SK-N-MC (cell line): ENCODE measurements around the gene GPRC5C.

ENCODE experiments used
- DNase-seq: peaks from one replicate; pipeline ENCODE4 v3.0.0-alpha.2; 2011; ENCODE audit warnings: low read depth, low spot score
- H3K27ac ChIP-seq: fragments of 200-600 bp; sonication (generic); 2 replicates; pipeline ENCODE4 v1.5.1; 2016; ENCODE audit warnings: mixed run types
- H3K36me3 ChIP-seq: fragments of 200-600 bp; sonication (generic); 2 replicates; pipeline ENCODE4 v1.6.1; 2017; ENCODE audit warnings: antibody characterized with exemption, low read length, mixed read lengths; ENCODE audit not compliant: insufficient read depth
- H3K4me3 ChIP-seq: fragments of 200-600 bp; sonication (generic); 2 replicates; pipeline ENCODE4 v1.5.1; 2016
- H3K9ac ChIP-seq: fragments of 200-600 bp; sonication (generic); 2 replicates; pipeline ENCODE4 v1.8.0; 2017; ENCODE audit warnings: mixed run types, mixed read lengths; ENCODE audit not compliant: insufficient read length
- H3K9me3 ChIP-seq: fragments of 200-600 bp; sonication (generic); 2 replicates; pipeline ENCODE4 v1.6.1; 2017; ENCODE audit warnings: low read depth, mild to moderate bottlenecking, antibody characterized with exemption, low read length, moderate library complexity, mixed read lengths
- EZH2 ChIP-seq: fragments of 200-600 bp; sonication (generic); IDR thresholded peaks from one replicate; pipeline ENCODE4 v1.6.1; 2017; ENCODE audit warnings: antibody characterized with exemption
- FOXP2 ChIP-seq: optimal IDR thresholded peaks from 2 replicates; pipeline ENCODE3; 2011; ENCODE audit warnings: mild to moderate bottlenecking, moderate library complexity; ENCODE audit not compliant: insufficient read depth; ENCODE audit errors: extremely low read length, control extremely low read depth
- POLR2AphosphoS5 ChIP-seq: IDR thresholded peaks from 2 replicates; pipeline ENCODE4 v1.6.1; 2012; ENCODE audit warnings: mild to moderate bottlenecking, low read depth, low read length, borderline replicate concordance

GPRC5C gene, protein sequence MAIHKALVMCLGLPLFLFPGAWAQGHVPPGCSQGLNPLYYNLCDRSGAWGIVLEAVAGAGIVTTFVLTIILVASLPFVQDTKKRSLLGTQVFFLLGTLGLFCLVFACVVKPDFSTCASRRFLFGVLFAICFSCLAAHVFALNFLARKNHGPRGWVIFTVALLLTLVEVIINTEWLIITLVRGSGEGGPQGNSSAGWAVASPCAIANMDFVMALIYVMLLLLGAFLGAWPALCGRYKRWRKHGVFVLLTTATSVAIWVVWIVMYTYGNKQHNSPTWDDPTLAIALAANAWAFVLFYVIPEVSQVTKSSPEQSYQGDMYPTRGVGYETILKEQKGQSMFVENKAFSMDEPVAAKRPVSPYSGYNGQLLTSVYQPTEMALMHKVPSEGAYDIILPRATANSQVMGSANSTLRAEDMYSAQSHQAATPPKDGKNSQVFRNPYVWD

DNA sequence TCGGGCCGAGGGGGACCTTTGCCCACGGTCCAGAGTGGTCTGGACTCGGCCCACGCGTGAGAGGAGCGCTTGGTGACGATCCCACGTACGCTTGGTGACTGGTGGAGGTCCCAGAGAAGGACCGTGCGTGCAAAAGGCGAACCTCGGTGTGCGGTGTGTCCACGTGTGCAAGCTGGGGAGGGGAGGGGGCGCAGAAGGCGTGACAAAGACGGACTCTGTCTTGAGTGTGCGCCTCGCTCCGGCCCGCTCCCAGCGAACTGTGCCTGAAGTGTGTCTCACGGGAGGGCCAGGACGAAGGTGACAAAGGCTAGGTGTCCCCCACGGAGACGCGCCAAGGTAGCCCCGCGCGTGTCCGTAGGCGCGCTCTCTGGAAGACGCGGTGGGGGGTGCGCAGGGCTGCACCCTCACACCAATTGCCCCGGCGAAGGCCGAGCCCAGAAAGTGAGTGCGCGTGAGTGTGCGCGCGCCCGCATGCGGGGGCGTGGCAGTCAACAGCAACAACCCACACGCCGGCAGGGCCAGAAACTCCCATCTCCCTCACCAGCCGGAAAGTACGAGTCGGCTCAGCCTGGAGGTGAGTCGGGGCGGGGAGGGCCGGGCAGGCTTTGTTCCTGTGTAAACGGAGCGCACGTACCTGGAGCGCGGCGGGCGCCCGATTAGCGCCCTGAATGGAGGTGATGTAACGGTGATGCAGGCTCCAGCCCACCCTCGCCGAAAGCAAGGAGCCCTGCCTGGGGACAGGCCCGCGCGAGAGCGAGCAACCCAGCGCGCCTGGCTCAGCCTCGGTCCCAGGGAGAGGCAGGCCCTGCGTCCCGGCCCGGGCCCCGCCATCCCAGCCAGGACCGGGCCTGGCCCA, at the start of gene GPRC5C:
Gene GPRC5C, plus strand, starts transcription at position 521 of the 856 bp plus-strand sequence. CDS start 7,689 bp downstream, outside the sequence.
- TF ChIP-seq POLR2AphosphoS5 (no peak), EZH2 (no peak), FOXP2 (no peak)
- no peaks in the 10 kb centered on the region for H3K36me3 ChIP-seq
- no peak for DNase-seq
- no peak within 1 kb of the TSS for H3K27ac ChIP-seq
- no peaks in the 10 kb centered on the region for H3K9me3 ChIP-seq
- H3K4me3 ChIP-seq: peak within 1 kb of the TSS; percentile 78
- no peak within 1 kb of the TSS for H3K9ac ChIP-seq

DNA sequence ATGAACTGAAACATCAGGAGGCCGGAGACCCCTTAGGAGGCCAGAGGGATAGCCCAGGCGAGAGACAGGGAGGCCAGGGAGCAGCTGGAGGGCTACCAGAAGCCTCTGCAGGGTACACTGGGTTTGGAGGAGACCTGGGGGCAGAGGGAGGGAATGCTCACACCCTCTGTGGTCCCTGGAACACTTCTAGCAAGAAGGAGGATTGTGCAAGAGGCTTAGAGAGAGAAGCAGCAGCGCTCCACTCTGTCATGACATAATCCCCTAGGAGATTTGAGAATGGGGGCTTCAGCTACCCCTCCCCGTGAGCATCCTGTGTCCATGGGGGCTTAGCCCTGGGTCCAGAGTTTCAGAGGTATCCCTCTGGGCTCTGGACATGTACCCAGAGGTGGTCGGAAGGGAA, 48.7 kb upstream of the GPRC5C start:
- Histone ChIP-seq H3K4me3 (no peak overlapping the region), H3K27ac (no peak overlapping the region), H3K9me3 (no peaks in the 10 kb centered on the region), H3K36me3 (no peaks in the 10 kb centered on the region), H3K9ac (no peak overlapping the region)
- TF ChIP-seq FOXP2 (no peak), EZH2 (no peak), POLR2AphosphoS5 (no peak)
- DNase-seq: no peak

DNA sequence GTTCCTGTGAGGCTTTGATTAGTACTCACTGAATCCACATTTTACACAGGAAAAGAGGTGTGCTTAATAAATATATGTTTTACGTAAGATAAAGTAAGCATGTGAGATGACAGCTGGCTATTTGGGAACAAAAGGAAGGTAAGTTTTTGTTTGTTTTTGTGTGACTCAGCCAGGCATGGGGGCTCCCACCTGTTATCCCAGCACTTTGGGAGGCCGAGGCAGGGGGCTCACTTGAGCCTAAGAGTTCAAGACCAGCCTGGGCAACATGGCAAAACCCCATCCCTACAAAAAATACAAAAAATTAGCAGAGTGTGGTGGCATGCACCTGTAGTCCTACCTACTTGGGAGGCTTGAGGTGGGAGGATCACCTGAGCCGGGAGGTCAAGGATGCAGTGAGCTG, 46.7 kb upstream of the GPRC5C start:
- Histone ChIP-seq H3K9me3 (no peaks in the 10 kb centered on the region), H3K9ac (no peak overlapping the region), H3K27ac (no peak overlapping the region), H3K36me3 (no peaks in the 10 kb centered on the region), H3K4me3 (no peak overlapping the region)
- DNase-seq: no peak
- no peak for TF ChIP-seq POLR2AphosphoS5
- TF ChIP-seq EZH2: no peak
- no peak for TF ChIP-seq FOXP2

DNA sequence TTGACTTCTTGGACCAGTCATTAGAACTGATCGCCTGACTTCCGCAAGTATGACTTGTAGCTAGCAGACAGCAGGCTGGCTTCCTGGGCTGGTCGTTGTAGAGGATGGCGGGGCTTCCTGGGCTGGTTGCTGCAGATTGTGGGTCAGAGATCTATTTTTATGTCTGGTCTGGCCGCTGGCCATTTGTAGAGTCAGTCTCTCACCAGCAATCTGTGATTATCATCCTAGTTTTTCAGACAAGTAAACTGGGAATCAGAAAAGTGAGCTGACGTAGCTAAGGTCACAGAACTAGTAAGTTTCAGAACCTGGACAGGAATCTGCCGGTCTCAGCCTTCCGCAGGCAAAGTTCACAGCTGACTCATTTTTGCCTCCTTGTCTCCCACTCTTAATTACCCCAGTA, 45.5 kb upstream of the GPRC5C start:
- H3K36me3 ChIP-seq: no peaks in the 10 kb centered on the region
- H3K9ac ChIP-seq: no peak overlapping the region
- H3K4me3 ChIP-seq: no peak overlapping the region
- DNase-seq: no peak
- no peak overlapping the region for H3K27ac ChIP-seq
- TF ChIP-seq EZH2 (no peak), POLR2AphosphoS5 (no peak), FOXP2 (no peak)
- H3K9me3 ChIP-seq: no peaks in the 10 kb centered on the region

DNA sequence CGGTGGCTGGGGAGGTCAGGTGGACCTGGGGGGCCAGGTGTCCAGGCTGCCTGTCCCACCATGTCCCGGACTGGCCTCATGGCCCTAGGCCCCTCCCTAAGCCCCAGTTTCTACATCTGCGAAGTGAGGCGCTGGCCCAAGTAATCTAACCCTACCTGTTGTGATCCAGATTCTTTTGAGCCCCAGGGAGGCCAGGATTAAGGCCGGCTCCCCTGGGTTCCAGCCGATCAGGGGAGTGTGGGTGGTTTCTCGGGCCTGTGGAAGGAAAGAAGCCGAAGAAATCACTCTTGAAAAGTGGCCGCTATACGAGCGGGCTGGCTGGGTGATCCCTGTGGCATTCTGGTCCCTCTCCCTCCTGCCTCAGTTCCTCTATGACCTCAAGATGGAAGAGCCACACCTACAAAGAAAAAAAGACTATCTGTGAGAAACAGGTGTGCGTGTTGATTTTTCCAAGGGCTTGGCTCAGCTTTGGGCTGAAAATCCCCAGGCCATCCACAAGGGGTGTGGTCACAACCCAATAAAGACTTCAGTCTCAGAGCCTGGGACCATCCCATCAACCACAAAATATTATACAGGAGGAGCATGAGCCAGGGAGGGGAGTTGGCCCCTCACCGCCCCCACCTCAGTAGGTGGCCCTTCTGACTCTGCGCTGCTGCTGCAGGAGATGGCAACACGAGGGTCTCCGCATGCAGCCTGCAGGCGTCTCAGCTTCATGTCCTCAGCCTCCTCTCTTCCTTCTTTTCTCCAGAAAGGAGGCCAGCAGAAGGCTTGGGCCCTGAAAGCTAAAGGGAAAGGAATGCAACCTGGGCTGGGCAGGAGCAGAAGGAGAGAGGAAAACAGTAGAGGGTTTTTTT, 44.3 kb upstream of the GPRC5C start:
- Histone ChIP-seq H3K27ac (no peak overlapping the region), H3K9ac (no peak overlapping the region), H3K4me3 (no peak overlapping the region), H3K9me3 (no peaks in the 10 kb centered on the region), H3K36me3 (no peaks in the 10 kb centered on the region)
- no peak for DNase-seq
- TF ChIP-seq POLR2AphosphoS5: no peak
- TF ChIP-seq EZH2: no peak
- TF ChIP-seq FOXP2: no peak

DNA sequence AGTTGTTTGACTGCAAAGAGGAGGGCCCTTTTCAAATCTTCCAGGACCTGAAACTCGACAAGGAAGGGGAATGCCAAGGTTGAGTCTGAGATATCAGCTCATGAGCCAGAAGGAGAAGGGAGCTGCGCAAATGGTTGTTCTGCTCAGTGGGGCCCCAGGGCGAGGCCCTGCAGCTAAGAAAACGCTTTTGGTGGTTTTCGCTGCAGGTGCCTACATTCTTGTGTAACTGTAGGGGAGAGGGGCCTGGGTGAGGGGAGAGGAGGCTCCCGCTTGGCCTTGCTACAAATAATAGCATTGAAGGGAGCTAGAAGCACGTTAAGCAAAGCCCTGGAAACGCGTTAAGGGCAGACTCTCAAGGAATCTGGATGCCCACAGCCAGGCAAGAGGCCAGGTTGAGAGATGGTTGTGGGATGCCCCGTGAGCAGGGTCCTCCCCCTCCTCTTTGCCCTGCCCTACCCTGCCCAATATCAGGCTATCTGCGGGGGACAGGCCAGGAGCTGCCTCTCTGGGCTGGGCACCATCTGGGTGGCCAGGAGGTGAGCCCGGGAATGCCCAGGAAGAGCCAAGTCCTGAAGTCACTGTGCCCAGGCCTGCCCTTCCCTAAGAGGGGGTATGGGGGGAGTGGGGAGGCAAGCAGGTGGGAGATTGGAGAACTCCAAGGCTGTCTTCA, 42.7 kb upstream of the GPRC5C start:
- Histone ChIP-seq H3K36me3 (no peaks in the 10 kb centered on the region), H3K9me3 (no peaks in the 10 kb centered on the region)

DNA sequence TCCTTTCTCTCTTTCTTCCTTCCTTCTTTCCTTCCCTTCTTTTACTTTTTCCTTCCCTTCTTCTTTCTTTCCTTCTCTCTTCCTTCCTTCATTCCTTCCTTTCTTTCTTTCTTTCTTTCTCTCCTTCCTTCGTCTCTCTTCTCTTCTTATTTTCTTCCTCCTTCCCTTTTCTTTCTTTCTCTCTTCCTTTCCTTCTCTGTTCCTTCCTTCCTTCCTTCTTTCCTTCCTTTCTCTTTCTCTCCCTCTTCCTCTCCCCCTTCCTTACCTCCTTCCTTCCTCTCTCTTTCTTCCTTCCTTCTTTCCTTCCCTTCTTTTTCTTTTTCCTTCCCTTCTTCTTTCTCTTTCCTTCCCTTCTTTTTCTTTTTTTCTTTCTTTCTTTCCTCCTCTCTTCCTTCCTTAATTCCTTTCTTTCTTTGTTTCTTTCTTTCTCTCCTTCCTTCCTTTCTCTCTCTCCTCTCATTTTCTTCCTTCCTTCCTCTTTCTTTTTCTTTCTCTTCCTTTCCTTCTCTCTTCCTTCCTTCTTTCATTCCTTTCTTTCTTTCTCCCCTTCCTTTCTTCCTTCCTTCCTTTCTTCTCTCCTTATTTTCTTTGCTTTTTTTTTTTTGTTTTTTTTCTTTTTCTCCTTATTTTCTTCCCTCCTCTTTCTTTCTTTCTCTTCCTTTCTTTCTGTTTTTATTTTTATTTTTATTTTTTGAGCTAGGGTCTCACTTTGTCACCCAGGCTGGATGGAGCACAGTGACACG, 41.8 kb upstream of the GPRC5C start:
- Histone ChIP-seq H3K9ac (no peak overlapping the region), H3K9me3 (no peaks in the 10 kb centered on the region), H3K27ac (no peak overlapping the region), H3K36me3 (no peaks in the 10 kb centered on the region), H3K4me3 (no peak overlapping the region)
- no peak for DNase-seq
- TF ChIP-seq EZH2 (no peak), POLR2AphosphoS5 (no peak), FOXP2 (no peak)

More for the DNA sequence above, 42.7 kb upstream of the GPRC5C start:
- Histone ChIP-seq H3K27ac (no peak overlapping the region), H3K4me3 (no peak overlapping the region), H3K9ac (no peak overlapping the region)
- TF ChIP-seq EZH2 (no peak), POLR2AphosphoS5 (no peak), FOXP2 (no peak)
- DNase-seq: no peak
